Fibroblast of pulmonary artery (primary cell): ENCODE results near the gene MRPL49.

Experiments used
- DNase-seq: peaks from one replicate; pipeline ENCODE4 v3.0.0-alpha.2; 2010; ENCODE audit warnings: low read depth
- H3K4me3 ChIP-seq: replicated peaks from 2 replicates; pipeline ENCODE4 v1.5.1; 2011; ENCODE audit warnings: low read depth, mild to moderate bottlenecking, control low read depth, low read length, moderate library complexity
- CTCF ChIP-seq: IDR thresholded peaks from 2 replicates; pipeline ENCODE4 v1.5.1; 2011; ENCODE audit warnings: mild to moderate bottlenecking, control low read depth, low read length, inconsistent platforms; ENCODE audit errors: missing control alignments

MRPL49 gene

GRCh38 chr11:65089621-65090020 lies 32.5 kb upstream of the MRPL49 start:
- DNase-seq, result no peak
- no peak for TF ChIP-seq CTCF
- H3K4me3 ChIP-seq, result no peak overlapping the region

GRCh38 chr11:65090628-65091027 lies 31.5 kb upstream of the MRPL49 start:
- no peak overlapping the region for H3K4me3 ChIP-seq

GRCh38 chr11:65095427-65095826 lies 26.7 kb upstream of the MRPL49 start:
- H3K4me3 ChIP-seq, result peak overlapping the region; percentile 69
- TF ChIP-seq CTCF, result no peak
- DNase-seq, result no peak

More at GRCh38 chr11:65090628-65091027, 31.5 kb upstream of the MRPL49 start:
- no peak for TF ChIP-seq CTCF
- no peak for DNase-seq

- peak; percentile 95 for DNase-seq
- TF ChIP-seq CTCF, result no peak
- H3K4me3 ChIP-seq, result peak within 1 kb of the TSS; percentile 69
Measured at GRCh38 chr11:65095974-65096806, 25.9 kb upstream of the MRPL49 start, which contains the start of gene VPS51. VPS51 (plus strand) TSS chr11:65096214; CDS start chr11:65096251, 37 bp downstream.

- no peak for TF ChIP-seq CTCF
- DNase-seq, result no peak
- peak overlapping the region; percentile 69 for H3K4me3 ChIP-seq
Measured at GRCh38 chr11:65096926-65097325, 25.2 kb upstream of the MRPL49 start.

GRCh38 chr11:65100674-65101350 lies 21.3 kb upstream of the MRPL49 start:
- TF ChIP-seq CTCF, result peak; percentile 16
- H3K4me3 ChIP-seq, result no peak overlapping the region
- DNase-seq, result peak; percentile 60
